BJ (cell line): Measurements from ENCODE around the gene SF3A1. TPM values are rescaled to one million over a fixed set of nuclear protein-coding genes. Genes with fewer than 3 reads are reported as not detected.

Experiments
- CTCF ChIA-PET: fragments of 350-600 bp; formaldehyde crosslinking; extraction: SDS; loops from one replicate; lab custom pipeline; 2021; ENCODE audit warnings: antibody characterized with exemption, inconsistent platforms; lab: Yijun Ruan, JAX
- POLR2A ChIA-PET: fragments of 300-600 bp; sonication (Branson Sonifier 250); formaldehyde crosslinking; extraction: SDS; loops from one replicate; lab custom pipeline; 2021; ENCODE audit warnings: antibody characterized with exemption; lab: Charles Lee
- DNase-seq: peaks from one replicate; pipeline ENCODE4 v3.0.0-alpha.2; 2011; ENCODE audit warnings: low read depth
- H3K27me3 ChIP-seq: 2 replicates; pipeline ENCODE4 v1.6.0; 2011; ENCODE audit warnings: low read length; ENCODE audit not compliant: control insufficient read depth, insufficient read depth
- H3K36me3 ChIP-seq: 2 replicates; pipeline ENCODE4 v1.5.1; 2011; ENCODE audit warnings: low read length; ENCODE audit not compliant: control insufficient read depth, insufficient read depth
- H3K4me3 ChIP-seq: 2 replicates; pipeline ENCODE4 v1.5.1; 2011; ENCODE audit warnings: low read depth, mild to moderate bottlenecking, control low read depth, low read length
- polyA plus RNA-seq: library from polyadenylated mRNA; depleted of rRNA; stranded (reverse); fragments of >200 nt; gene quantifications from 2 replicates; pipeline ENCODE4 v1.2.3, GENCODE V29; 2011
- TF ChIP-seq, protein P1 (sequence below): IDR thresholded peaks from 2 replicates; pipeline ENCODE4 v1.5.1; 2011; ENCODE audit warnings: low read depth, mild to moderate bottlenecking, control low read depth, inconsistent platforms, low read length, moderate library complexity; ENCODE audit not compliant: insufficient read depth

The SF3A1 gene
- polyA plus RNA-seq, 1 experiment = 66.8 TPM

DNA sequence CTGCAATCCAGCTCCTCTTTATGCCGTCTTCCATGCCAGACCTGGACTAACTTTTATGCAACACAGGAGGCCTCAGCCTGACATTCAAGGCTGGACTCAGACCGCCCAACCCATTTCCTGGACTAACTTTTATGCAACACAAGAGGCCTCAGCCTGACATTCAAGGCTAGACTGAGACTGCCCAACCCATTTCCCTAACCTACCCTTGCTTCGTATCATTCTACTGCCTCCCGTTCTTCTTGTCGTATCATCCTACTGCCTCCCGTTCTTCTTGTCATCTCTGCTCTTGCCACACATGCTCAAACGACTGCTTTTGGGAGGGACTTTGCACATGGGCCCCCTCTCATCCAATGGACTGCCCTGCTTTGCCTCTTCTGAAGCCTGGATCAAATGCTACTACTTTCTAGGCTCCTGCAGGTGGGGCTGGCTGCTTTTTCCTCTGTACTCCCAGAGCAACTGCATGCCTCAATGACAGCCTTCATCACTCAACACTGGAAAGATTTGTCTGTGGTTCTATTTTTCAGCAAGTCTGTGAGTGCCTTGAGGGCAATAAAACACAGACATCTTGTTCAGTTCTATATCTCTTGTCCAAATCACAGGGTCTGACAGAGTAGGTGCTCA lies 37.8 kb downstream of the SF3A1 start:
- ChIA-PET POLR2A (no interaction called here), CTCF (no interaction called here)
- DNase-seq = no peak
- peaks cover 4% of the 10 kb centered on the region for H3K36me3 ChIP-seq
- TF ChIP-seq, protein P1, sequence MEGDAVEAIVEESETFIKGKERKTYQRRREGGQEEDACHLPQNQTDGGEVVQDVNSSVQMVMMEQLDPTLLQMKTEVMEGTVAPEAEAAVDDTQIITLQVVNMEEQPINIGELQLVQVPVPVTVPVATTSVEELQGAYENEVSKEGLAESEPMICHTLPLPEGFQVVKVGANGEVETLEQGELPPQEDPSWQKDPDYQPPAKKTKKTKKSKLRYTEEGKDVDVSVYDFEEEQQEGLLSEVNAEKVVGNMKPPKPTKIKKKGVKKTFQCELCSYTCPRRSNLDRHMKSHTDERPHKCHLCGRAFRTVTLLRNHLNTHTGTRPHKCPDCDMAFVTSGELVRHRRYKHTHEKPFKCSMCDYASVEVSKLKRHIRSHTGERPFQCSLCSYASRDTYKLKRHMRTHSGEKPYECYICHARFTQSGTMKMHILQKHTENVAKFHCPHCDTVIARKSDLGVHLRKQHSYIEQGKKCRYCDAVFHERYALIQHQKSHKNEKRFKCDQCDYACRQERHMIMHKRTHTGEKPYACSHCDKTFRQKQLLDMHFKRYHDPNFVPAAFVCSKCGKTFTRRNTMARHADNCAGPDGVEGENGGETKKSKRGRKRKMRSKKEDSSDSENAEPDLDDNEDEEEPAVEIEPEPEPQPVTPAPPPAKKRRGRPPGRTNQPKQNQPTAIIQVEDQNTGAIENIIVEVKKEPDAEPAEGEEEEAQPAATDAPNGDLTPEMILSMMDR = no peak
- H3K4me3 ChIP-seq = no peak overlapping the region
- H3K27me3 ChIP-seq = no peaks in the 10 kb centered on the region

- Histone ChIP-seq H3K36me3 (peaks cover 4% of the 10 kb centered on the region), H3K4me3 (no peak overlapping the region), H3K27me3 (no peaks in the 10 kb centered on the region)
- CTCF ChIA-PET = interaction anchor here (0.6 kb wide), 1 partner anchor 26 kb away, joined by 3 read pairs; no protein-coding TSS in a partner anchor
- no peak for DNase-seq
- POLR2A ChIA-PET = no interaction called here
- TF ChIP-seq, protein P1 = no peak
Measured at GRCh38 chr22:30317778-30318177, 38.9 kb downstream of the SF3A1 start.

GRCh38 chr22:30315962-30316576 lies 40.6 kb downstream of the SF3A1 start:
- CTCF ChIA-PET = interaction anchor here (0.7 to 2.1 kb wide), 2 partner anchors 28 to 70 kb away, joined by 3 to 6 read pairs; no protein-coding TSS in a partner anchor
- Histone ChIP-seq H3K27me3 (no peaks in the 10 kb centered on the region), H3K36me3 (peaks cover 4% of the 10 kb centered on the region), H3K4me3 (no peak overlapping the region)
- POLR2A ChIA-PET = no interaction called here
- TF ChIP-seq, protein P1 = no peak
- DNase-seq = no peak

DNA sequence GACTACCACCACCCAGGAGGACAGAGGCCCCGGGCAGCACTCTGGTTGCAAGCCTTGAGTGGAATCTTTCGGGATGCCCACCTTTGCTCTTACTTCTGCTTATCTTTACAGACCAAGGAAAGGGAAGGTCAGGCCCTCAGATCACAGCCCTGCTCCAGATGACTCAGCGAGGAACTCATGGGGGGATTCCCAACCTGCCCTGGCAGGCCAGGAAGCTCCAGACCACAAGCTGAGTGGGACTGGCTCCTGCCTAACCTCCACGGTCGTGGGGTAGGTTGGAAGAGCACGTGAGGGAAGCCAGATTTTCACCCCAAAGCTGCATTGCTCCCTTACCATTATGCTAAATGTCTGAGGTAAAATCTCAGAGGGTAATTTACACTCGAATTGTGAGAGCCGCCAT lies 41.8 kb downstream of the SF3A1 start:
- H3K4me3 ChIP-seq = no peak overlapping the region

More for the DNA sequence above, 41.8 kb downstream of the SF3A1 start:
- ChIA-PET POLR2A (no interaction called here), CTCF (interaction anchor here (0.6 to 2.1 kb wide), 2 partner anchors 16 to 27 kb away, joined by 3 to 6 read pairs; no protein-coding TSS in a partner anchor)
- Histone ChIP-seq H3K27me3 (no peaks in the 10 kb centered on the region), H3K36me3 (peaks cover 4% of the 10 kb centered on the region)
- TF ChIP-seq, protein P1 = no peak
- no peak for DNase-seq
